Breast epithelium (tissue), 3 donors: ENCODE results near the gene FOXL2.

Source experiments
- CTCF ChIP-seq, 3 donors: fragments of 450-650 bp; IDR thresholded peaks; one replicate each; pipeline ENCODE4 v1.5.1; 2016 to 2017; ENCODE audit warnings: antibody characterized with exemption in 3 of 3, mild to moderate bottlenecking in 3 of 3, moderate library complexity in 3 of 3
- POLR2A ChIP-seq: fragments of 450-650 bp; IDR thresholded peaks from one replicate; pipeline ENCODE4 v1.6.1; 2016; ENCODE audit warnings: antibody characterized with exemption, mild to moderate bottlenecking, moderate library complexity
- POLR2AphosphoS5 ChIP-seq, 3 donors: sonication (generic); formaldehyde crosslinking; IDR thresholded peaks; one replicate each; pipeline ENCODE4 v1.6.1; 2017; ENCODE audit warnings: antibody characterized with exemption in 3 of 3

- no peak for TF ChIP-seq CTCF (IDR thresholded peaks at IDR 0.05)
- TF ChIP-seq POLR2A = no peak
- TF ChIP-seq POLR2AphosphoS5 (IDR thresholded peaks at IDR 0.05) = no peak
Observed at GRCh38 chr3:138899351-138899991, 47.5 kb downstream of the FOXL2 start.
